ENCODE data around the gene TCAP. TPM values are rescaled to one million over a fixed set of nuclear protein-coding genes. Genes with fewer than 3 reads are reported as not detected.
A peak's percentile ranks its signal among the peaks of the same experiment; 100 is the strongest.
"Not testable (repeated sequence)": the region's sequence is repeated elsewhere in the genome, so short reads cannot be mapped to it uniquely, and the experiment has no call there.

The TCAP gene
- polyA plus RNA-seq, 6 donors from 2014 or later = 0.12 to 0.25 (median 0.24) TPM; not detected in 3

GRCh38 chr17:39696731-39697130, 31.6 kb downstream of the TCAP start:
- ATAC-seq (ENCODE audit: low read depth in 2 of 2) = no peak
- Mint-ChIP-seq H3K27me3 (peaks cover 28 to 38% (median 36%) of the 10 kb centered on the region in 3 donors), H3K36me3 (peaks cover 0 to 35% of the 10 kb centered on the region in 2 donors), H3K4me3 (no peak overlapping the region), H3K27ac (no peak overlapping the region), H3K4me1 (peaks cover 10 to 20% (median 20%) of the 10 kb centered on the region in 3 donors), H3K9me3 (no peaks in the 10 kb centered on the region)
- DNase-seq = no peak

DNA sequence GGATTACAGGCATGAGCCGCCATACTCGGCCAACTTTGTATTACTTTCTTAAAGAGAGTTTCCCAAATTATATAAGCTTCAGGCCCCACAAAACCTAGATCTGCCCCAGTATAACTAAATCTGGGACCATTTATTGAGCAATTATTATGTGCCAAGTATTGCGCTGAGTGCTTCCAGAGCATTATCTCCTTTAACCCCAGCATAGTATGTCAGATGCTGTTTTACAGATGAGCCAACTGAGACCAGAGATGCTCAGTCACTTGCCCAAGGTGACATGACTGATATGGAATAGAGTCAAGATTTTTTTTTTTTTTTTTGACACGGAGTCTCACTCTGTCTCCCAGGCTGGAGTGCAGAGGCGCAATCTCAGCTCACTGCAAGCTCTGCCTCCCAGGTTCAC, 32.8 kb downstream of the TCAP start:
- no peak overlapping the region for H3K27ac Mint-ChIP-seq
- peaks cover 0 to 35% of the 10 kb centered on the region in 2 donors for H3K36me3 Mint-ChIP-seq
- no peak for DNase-seq

DNA sequence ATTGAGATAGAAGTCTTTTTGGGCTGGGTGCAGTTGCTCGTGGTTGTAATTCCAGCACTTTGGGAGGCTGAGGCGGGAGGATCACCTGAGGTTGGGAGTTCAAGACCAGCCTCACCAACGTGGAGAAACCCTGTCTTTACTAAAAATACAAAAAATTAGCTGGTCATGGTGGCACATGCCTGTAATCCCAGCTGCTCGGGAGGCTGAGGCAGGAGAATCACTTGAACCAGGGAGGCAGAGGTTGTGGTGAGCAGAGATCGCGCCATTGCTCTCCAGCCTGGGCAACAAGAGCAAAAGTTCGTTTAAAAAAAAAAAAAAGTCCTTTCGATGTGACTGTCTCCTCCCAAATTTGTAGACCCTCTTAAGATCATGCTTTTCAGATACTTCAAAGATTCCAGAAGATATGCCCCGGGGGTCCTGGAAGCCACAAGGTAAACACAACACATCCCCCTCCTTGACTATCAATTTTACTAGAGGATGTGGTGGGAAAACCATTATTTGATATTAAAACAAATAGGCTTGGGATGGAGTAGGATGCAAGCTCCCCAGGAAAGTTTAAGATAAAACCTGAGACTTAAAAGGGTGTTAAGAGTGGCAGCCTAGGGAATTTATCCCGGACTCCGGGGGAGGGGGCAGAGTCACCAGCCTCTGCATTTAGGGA, 34.1 kb downstream of the TCAP start:
- H3K27me3 Mint-ChIP-seq = peaks cover 28 to 41% (median 38%) of the 10 kb centered on the region in 3 donors
- not testable (repeated sequence) for H3K9me3 Mint-ChIP-seq; ATAC-seq (ENCODE audit: low read depth in 2 of 2)

More for the DNA sequence above, 32.8 kb downstream of the TCAP start:
- Mint-ChIP-seq H3K4me1 (peaks cover 10 to 20% (median 20%) of the 10 kb centered on the region in 3 donors), H3K9me3 (no peaks in the 10 kb centered on the region), H3K4me3 (no peak overlapping the region), H3K27me3 (peaks cover 28 to 41% (median 38%) of the 10 kb centered on the region in 3 donors)
- no peak for ATAC-seq (ENCODE audit: low read depth in 2 of 2)

GRCh38 chr17:39699818-39700147, 34.6 kb downstream of the TCAP start, which contains the start of gene ERBB2:
Gene ERBB2 (plus strand): TSS chr17:39700064. CDS start chr17:39700239, 175 bp downstream.
- Mint-ChIP-seq H3K27ac (peak within 1 kb of the TSS in 1 of 6 donors; percentile 85), H3K27me3 (peaks cover 28 to 41% (median 38%) of the 10 kb centered on the region in 3 donors), H3K4me1 (peaks cover 10 to 25% (median 22%) of the 10 kb centered on the region in 3 donors), H3K4me3 (peak within 1 kb of the TSS; percentile 47 to 87 (median 66)), H3K36me3 (peaks cover 0 to 29% of the 10 kb centered on the region in 2 donors), H3K9me3 (no peaks in the 10 kb centered on the region)
- no peak for ATAC-seq (ENCODE audit: low read depth in 2 of 2)
- no peak for DNase-seq

More for the DNA sequence above, 34.1 kb downstream of the TCAP start:
- H3K27ac Mint-ChIP-seq, DNase-seq: not testable (repeated sequence)
- peak overlapping the region; percentile 9 to 87 (median 66) for H3K4me3 Mint-ChIP-seq
- peaks cover 0 to 34% of the 10 kb centered on the region in 2 donors for H3K36me3 Mint-ChIP-seq
- peaks cover 10 to 25% (median 25%) of the 10 kb centered on the region in 3 donors for H3K4me1 Mint-ChIP-seq

GRCh38 chr17:39700148-39700987, 35.2 kb downstream of the TCAP start:
- no peak overlapping the region for H3K27ac Mint-ChIP-seq
- ATAC-seq (ENCODE audit: low read depth in 2 of 2) (peak in 1 of 2 donors; percentile 14), DNase-seq (no peak)
- peak overlapping the region in 4 of 8 donors; percentile 61 to 72 (median 68) for H3K4me3 Mint-ChIP-seq
- peaks cover 28 to 41% (median 38%) of the 10 kb centered on the region in 3 donors for H3K27me3 Mint-ChIP-seq
- H3K36me3 Mint-ChIP-seq = peaks cover 0 to 26% of the 10 kb centered on the region in 2 donors
- no peaks in the 10 kb centered on the region for H3K9me3 Mint-ChIP-seq
- peaks cover 10 to 25% (median 22%) of the 10 kb centered on the region in 3 donors for H3K4me1 Mint-ChIP-seq

- peaks cover 10 to 25% (median 22%) of the 10 kb centered on the region in 3 donors for H3K4me1 Mint-ChIP-seq
- no peak for ATAC-seq (ENCODE audit: low read depth in 2 of 2)
- H3K27me3 Mint-ChIP-seq = peaks cover 28 to 41% (median 38%) of the 10 kb centered on the region in 3 donors
- H3K9me3 Mint-ChIP-seq = no peaks in the 10 kb centered on the region
- peaks cover 0 to 26% of the 10 kb centered on the region in 2 donors for H3K36me3 Mint-ChIP-seq
- peak overlapping the region in 3 of 8 donors; percentile 39 to 69 (median 61) for H3K4me3 Mint-ChIP-seq
- peak overlapping the region in 1 of 6 donors; percentile 81 for H3K27ac Mint-ChIP-seq
- DNase-seq = no peak
Measured at GRCh38 chr17:39701012-39701783, 36.0 kb downstream of the TCAP start.

- Mint-ChIP-seq H3K4me1 (peaks cover 14 to 28% (median 22%) of the 10 kb centered on the region in 3 donors), H3K27me3 (peaks cover 28 to 41% (median 38%) of the 10 kb centered on the region in 3 donors), H3K4me3 (no peak overlapping the region), H3K9me3 (no peaks in the 10 kb centered on the region), H3K27ac (no peak overlapping the region), H3K36me3 (peaks cover 0 to 26% of the 10 kb centered on the region in 2 donors)
- ATAC-seq (ENCODE audit: low read depth in 2 of 2) (no peak), DNase-seq (no peak)
Measured at GRCh38 chr17:39701784-39702422, 36.8 kb downstream of the TCAP start.

DNA sequence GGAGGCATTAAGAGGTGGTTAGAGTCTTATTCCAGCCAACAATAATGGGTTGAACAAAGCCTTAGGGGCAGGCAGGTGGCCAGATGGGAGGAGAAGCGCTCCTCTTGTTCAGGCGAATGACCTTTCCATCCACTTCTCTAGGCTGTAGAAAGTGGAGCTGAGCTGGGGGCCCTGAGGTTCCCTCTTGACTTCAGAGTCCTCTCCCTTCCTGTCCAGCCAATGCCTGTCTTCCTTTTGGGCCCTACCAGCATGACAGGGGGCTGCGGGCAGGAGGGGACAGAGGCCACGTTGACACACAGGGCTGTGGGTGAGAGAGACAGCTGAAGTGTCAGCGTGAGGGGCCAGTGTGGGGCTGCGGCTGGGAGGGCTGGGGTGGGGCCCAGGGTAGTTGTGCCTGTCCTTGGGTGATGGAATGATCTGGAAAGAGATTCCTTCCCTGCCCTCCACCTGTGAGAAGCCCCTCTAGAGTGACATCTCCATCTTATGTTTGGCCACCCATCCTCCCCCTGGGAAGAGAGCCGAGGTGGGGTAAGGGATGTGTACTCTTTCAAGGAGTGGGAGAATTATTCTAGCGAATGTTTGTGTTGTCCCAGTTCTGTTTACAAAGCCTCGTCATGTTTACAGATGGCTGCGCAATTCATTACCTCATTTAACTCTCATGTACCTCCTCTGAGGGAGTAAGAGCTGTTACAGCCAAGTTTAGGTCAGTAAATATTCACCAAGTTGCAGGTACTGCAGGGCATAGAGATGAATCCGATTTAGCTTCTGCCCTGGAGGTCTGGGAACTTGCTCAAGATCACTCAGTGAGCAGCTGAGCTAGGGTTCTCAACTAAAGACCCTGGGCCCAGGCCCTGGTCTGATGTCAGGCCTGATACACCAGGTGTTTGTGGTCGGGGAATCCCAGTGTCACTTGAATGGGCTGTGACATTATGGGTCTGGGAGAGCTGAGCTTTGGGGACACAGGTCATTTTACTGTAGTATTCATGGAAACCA, 38.0 kb downstream of the TCAP start:
- peak; percentile 67 to 79 for ATAC-seq (ENCODE audit: low read depth in 2 of 2)

GRCh38 chr17:39703913-39704312, 38.8 kb downstream of the TCAP start:
- H3K36me3 Mint-ChIP-seq = peaks cover 0 to 17% of the 10 kb centered on the region in 2 donors
- no peak for DNase-seq
- no peak for ATAC-seq (ENCODE audit: low read depth in 2 of 2)
- peak overlapping the region in 1 of 6 donors; percentile 89 for H3K27ac Mint-ChIP-seq
- H3K9me3 Mint-ChIP-seq = no peaks in the 10 kb centered on the region
- H3K4me3 Mint-ChIP-seq = no peak overlapping the region
- peaks cover 24 to 37% (median 28%) of the 10 kb centered on the region in 3 donors for H3K4me1 Mint-ChIP-seq
- peaks cover 20 to 29% (median 26%) of the 10 kb centered on the region in 3 donors for H3K27me3 Mint-ChIP-seq

More for the DNA sequence above, 38.0 kb downstream of the TCAP start:
- Mint-ChIP-seq H3K4me3 (no peak overlapping the region), H3K36me3 (peaks cover 0 to 19% of the 10 kb centered on the region in 2 donors), H3K4me1 (peaks cover 23 to 33% (median 27%) of the 10 kb centered on the region in 3 donors), H3K27me3 (peaks cover 23 to 34% (median 30%) of the 10 kb centered on the region in 3 donors), H3K27ac (peak overlapping the region in 1 of 6 donors; percentile 89), H3K9me3 (no peaks in the 10 kb centered on the region)
- no peak for DNase-seq

DNA sequence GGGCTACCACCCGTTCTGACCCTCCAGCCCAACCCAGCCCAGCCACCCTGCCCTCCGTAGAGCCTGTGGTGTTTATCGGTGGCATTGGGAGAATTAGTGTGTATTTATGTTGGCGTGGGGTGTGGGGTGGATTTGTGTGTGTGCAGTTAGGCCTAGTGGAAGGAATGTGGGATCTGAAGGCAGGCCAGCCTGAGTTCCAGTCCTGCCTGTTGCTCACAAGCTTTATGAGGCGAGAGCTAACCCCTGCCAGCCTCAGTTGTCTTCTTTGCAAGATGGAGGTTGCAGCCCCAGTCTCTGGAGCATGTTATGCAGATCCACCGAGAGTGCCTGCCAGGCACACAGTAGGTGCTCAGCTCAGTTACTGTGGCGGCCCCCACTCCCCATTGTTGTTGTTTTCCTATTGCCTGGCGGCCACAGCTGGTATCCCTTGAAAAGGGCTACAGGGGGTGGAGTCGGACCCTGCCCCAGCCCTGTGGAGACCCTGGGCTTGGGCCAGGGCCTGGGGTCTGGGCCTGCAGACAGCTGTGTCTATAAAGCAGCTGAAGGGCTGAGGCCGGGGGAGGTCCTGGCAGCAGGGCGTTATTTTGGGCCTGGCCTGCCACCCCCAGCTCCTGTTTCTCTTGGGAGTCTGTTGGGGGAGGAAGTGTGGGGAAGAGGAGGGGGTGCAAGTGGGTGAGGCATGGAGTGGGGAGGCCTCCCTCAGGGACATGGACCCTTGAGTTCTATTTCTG, 39.8 kb downstream of the TCAP start:
- Mint-ChIP-seq H3K4me3 (peak overlapping the region in 1 of 8 donors; percentile 15), H3K36me3 (peaks cover 0 to 7% of the 10 kb centered on the region in 2 donors), H3K27me3 (peaks cover 10 to 18% (median 16%) of the 10 kb centered on the region in 3 donors), H3K27ac (peak overlapping the region in 1 of 6 donors; percentile 36), H3K9me3 (no peaks in the 10 kb centered on the region), H3K4me1 (peaks cover 22 to 34% (median 30%) of the 10 kb centered on the region in 3 donors)
- no peak for ATAC-seq (ENCODE audit: low read depth in 2 of 2)
- no peak for DNase-seq

DNA sequence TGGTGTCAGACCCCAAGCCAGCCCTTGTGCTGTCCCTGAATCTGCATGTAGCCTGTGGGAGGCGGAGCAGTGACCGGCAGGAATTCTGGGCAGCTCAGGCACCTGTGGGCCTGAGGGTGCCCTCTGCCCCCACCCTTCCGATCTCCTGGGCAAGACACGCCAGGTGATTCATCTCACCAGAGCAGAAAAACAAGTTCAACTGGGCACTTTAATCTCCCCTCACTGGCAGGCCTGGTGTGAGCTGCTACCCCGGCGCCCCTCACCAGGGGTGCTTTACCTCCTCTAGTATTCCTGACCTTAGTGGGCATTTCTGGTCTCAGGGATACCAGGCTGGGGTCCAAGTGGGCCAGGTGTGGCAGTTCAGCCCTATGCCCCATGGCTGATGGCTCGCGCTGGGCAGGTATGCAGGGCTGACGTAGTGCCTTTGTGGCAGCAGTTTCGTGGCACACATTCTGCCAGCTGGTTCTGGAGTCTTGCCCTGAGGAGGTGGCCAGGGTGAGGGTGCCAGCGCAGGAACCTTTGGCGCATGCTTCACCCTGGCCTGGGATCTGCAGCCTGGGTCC, 40.7 kb downstream of the TCAP start:
- peaks cover 9 to 11% (median 10%) of the 10 kb centered on the region in 3 donors for H3K27me3 Mint-ChIP-seq
- no peak overlapping the region for H3K4me3 Mint-ChIP-seq
- DNase-seq (no peak), ATAC-seq (ENCODE audit: low read depth in 2 of 2) (no peak)
- H3K4me1 Mint-ChIP-seq = peaks cover 17 to 28% (median 28%) of the 10 kb centered on the region in 3 donors
- H3K9me3 Mint-ChIP-seq = no peaks in the 10 kb centered on the region
- peak overlapping the region in 1 of 6 donors; percentile 24 for H3K27ac Mint-ChIP-seq
- H3K36me3 Mint-ChIP-seq = peaks cover 0 to 7% of the 10 kb centered on the region in 2 donors

All from naive B cell (primary cell).